ENCODE data around the gene NRAS.

DNA sequence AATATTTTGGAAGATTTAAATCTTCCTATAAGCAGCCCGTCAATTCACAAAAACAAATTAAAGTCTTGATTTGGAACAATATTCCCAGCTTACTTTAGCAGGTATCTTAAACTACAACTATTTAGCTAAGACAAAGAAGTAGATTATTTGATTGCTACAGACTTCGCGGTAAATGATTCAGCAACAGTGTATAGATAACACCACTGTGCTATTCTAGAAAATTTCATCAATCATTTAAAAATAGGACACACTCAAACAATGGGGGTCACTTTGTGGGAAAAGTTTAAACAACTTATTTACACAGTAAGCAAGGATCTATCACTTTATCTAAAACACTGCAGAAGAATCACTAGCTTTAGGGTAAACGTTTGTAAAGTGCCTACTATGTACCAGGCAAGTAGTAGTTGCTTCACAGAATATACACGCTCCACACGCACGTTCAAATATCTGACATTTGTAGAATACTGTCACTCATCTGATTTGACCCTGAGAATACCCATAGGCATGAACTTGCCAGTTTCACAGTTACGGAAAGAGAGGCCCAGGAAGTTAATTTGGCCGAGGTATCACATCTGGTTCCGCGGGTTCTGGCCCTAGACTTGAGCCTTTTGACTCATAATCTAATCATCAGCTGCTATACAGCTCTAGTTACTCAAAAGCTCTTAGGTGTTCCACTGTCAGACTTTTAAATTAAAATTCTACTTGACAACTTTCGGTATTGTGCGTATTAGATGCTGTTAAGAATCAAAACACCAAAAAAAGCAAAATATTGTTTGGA is 47.6 kb downstream of the NRAS start:
- TF ChIP-seq, protein P1, sequence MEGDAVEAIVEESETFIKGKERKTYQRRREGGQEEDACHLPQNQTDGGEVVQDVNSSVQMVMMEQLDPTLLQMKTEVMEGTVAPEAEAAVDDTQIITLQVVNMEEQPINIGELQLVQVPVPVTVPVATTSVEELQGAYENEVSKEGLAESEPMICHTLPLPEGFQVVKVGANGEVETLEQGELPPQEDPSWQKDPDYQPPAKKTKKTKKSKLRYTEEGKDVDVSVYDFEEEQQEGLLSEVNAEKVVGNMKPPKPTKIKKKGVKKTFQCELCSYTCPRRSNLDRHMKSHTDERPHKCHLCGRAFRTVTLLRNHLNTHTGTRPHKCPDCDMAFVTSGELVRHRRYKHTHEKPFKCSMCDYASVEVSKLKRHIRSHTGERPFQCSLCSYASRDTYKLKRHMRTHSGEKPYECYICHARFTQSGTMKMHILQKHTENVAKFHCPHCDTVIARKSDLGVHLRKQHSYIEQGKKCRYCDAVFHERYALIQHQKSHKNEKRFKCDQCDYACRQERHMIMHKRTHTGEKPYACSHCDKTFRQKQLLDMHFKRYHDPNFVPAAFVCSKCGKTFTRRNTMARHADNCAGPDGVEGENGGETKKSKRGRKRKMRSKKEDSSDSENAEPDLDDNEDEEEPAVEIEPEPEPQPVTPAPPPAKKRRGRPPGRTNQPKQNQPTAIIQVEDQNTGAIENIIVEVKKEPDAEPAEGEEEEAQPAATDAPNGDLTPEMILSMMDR (IDR thresholded peaks at IDR 0.05) = no peak
- no peak for TF ChIP-seq POLR2AphosphoS5 (IDR thresholded peaks at IDR 0.05)

All from gastroesophageal sphincter (tissue), 3 donors.